HG03558 (cell line): ENCODE results near the gene GPC1.

Experiments
- ATAC-seq: cut with Tn5 transposase; IDR thresholded peaks from one replicate; pipeline ENCODE4 v1.9.1; 2021; ENCODE audit warnings: moderate number of reproducible peaks; ENCODE audit not compliant: unreplicated experiment; ENCODE audit errors: extremely low read depth

GPC1 gene

GRCh38 chr2:240440251-240440650 is 4.8 kb downstream of the GPC1 start:
- no peak for ATAC-seq

GRCh38 chr2:240440704-240441320 is 5.3 kb downstream of the GPC1 start:
- ATAC-seq, result no peak

GRCh38 chr2:240441326-240441992 is 6.0 kb downstream of the GPC1 start:
- no peak for ATAC-seq

GRCh38 chr2:240441993-240442411 is 6.5 kb downstream of the GPC1 start:
- ATAC-seq, result no peak

- no peak for ATAC-seq
Measured at GRCh38 chr2:240442891-240443715, 7.6 kb downstream of the GPC1 start.

- ATAC-seq, result no peak
Measured at GRCh38 chr2:240443891-240444301, 8.4 kb downstream of the GPC1 start.

- no peak for ATAC-seq
Measured at GRCh38 chr2:240444464-240444863, 9.0 kb downstream of the GPC1 start.

GRCh38 chr2:240445961-240446663 is 10.6 kb downstream of the GPC1 start:
- ATAC-seq, result no peak

- no peak for ATAC-seq
Measured at GRCh38 chr2:240446664-240447175, 11.3 kb downstream of the GPC1 start.

GRCh38 chr2:240447331-240447730 is 11.9 kb downstream of the GPC1 start:
- no peak for ATAC-seq

GRCh38 chr2:240447934-240448333 is 12.5 kb downstream of the GPC1 start:
- ATAC-seq, result no peak

GRCh38 chr2:240448387-240449274 is 13.2 kb downstream of the GPC1 start:
- ATAC-seq, result no peak

- no peak for ATAC-seq
Measured at GRCh38 chr2:240449764-240450531, 14.5 kb downstream of the GPC1 start.

GRCh38 chr2:240450532-240451107 is 15.2 kb downstream of the GPC1 start:
- ATAC-seq, result no peak

- no peak for ATAC-seq
Measured at GRCh38 chr2:240451108-240451611, 15.7 kb downstream of the GPC1 start.

GRCh38 chr2:240451791-240452461 is 16.5 kb downstream of the GPC1 start:
- no peak for ATAC-seq

- no peak for ATAC-seq
Measured at GRCh38 chr2:240452462-240453256, 17.2 kb downstream of the GPC1 start.
